Measurements from ENCODE around the gene CPLX3.

Gene CPLX3

GRCh38 chr15:74843891-74844299 is 17.5 kb downstream of the CPLX3 start:
- DNase-seq (ENCODE audit: low read depth in 2 of 3, low spot score in 1 of 3), result no peak

GRCh38 chr15:74844319-74845207 is 18.1 kb downstream of the CPLX3 start:
- DNase-seq (ENCODE audit: low read depth in 2 of 3, low spot score in 1 of 3), result no peak

DNA sequence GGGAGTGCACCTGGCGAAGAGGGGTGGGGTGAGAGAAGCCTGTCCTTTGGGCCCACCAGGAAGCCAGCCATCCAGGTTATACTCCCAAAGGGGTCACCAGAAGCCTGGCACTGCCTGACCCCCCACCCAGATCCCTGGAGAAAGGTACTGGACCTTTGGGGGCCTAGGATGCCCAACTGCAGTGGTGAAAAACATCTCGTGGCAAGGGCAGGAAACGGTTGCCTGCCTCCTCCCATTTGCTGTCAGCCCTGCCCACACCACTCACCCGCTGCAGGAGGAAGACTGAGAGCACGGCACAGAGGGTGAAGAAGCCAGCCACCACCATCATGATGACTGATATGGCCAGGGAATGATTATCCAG is 18.8 kb downstream of the CPLX3 start:
- peak in 2 of 3 donors; percentile 40 for DNase-seq (ENCODE audit: low read depth in 2 of 3, low spot score in 1 of 3)

DNA sequence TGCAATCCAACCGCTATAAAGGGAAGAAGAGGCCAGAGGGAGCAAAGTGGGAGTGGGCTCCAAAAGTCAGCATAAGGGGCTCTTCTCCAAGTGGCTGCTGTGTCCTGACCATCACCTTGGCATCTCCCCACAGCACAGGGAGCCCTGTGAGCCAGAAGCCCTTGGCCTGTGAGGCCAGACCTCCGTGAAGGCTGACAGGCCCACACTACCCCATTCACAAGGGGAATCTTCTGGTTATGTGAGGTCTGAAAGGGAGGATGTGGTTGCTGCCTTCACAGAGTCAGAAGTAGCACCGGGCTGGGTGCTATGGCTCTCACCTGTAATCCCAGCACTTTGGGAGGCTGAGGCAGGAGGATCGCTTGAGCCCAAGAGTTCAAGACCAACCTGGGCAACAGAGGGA is 19.2 kb downstream of the CPLX3 start:
- no peak for DNase-seq (ENCODE audit: low read depth in 2 of 3, low spot score in 1 of 3)

DNA sequence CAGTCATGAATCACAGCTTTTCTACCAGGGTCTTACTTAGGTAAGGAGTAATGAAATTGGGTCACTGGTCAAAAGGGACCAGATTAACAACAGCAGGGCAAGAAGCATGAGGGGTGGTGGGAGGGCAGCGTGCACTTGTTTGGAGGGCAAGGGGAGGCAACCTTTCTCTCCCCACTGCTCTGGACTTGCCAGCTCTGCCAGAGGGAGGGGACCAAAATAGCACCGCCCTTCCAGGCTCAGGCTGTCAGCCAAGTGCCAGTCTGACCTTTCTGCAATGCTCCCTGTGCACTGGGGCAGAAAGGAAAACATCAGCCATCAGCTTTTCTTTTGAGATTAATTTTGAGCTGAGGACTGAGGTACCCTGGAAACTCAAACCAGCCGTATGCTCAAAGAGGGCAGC is 21.0 kb downstream of the CPLX3 start:
- DNase-seq (ENCODE audit: low read depth in 2 of 3, low spot score in 1 of 3), result no peak

GRCh38 chr15:74850393-74850792 is 24.0 kb downstream of the CPLX3 start:
- DNase-seq (ENCODE audit: low read depth in 2 of 3, low spot score in 1 of 3), result no peak

DNA sequence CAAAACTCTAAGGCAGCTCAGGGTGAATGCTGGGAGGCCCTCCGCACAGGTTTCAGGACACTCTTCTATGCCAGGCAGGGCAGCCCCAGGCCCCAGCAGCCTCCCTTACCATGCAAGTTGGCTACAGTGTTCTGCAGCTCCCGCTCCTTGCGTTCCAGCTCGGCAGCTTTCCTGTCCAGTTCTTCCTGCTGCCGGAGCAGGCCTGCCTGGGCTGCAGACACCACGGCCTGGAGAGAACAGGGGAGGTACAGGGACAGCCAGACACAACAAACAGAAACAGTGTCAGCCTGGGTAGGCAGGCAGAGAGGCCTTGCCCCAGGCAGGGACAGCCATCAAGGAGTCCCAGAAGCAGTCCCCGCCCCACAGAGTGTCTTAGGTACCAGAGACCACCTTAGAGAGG is 25.5 kb downstream of the CPLX3 start:
- no peak for DNase-seq (ENCODE audit: low read depth in 2 of 3, low spot score in 1 of 3)

DNA sequence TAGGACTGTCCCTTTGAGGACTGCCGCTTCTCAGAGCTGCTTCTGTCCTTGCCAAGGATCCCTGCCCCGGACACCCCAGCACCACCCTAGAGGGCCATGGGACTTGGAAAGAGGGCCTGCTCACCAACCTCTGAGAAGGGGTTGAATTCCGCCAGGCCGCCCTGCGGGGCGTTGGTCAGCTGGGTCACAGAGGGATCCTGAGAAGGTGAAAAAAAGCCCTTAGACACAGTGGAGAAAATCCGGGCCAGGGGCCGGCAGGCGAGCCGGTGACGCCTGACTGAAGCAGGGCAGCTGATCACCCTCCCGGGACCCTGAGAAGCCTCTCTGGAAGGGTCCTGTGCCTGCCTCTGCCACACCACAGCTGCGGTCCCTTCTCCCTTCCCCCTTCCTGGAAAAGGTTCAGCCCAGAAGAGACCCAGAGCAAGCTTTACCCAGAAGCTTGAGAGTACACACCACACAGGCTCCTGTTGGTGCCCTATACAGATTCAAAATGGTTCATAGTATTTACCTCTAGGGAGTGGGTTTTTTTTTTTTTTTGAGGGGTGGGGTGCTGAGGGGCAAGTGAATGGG is 28.1 kb downstream of the CPLX3 start:
- no peak for DNase-seq (ENCODE audit: low read depth in 2 of 3, low spot score in 1 of 3)

DNA sequence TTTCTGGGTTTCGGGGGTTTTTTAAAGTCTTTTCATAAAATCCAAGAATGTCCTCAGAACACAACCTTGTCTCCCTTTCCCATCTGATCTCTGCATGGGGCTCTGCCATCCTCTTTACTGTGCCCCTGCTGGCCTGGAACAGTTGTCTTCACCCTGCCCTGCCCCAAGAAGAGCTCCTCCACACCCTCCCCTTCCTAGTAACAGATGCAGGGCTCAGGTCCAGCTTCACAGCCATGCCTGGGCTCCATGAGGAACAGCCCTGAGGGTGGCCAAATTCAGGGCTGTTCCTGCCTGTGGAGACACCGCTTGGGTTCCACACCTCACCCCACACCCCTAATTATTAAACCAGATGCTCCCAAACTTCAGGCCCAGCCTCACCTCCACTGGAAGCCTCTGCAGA is 29.4 kb downstream of the CPLX3 start:
- DNase-seq (ENCODE audit: low read depth in 2 of 3, low spot score in 1 of 3), result no peak

- DNase-seq (ENCODE audit: low read depth in 2 of 3, low spot score in 1 of 3), result no peak
Observed at GRCh38 chr15:74856537-74856936, 30.1 kb downstream of the CPLX3 start.

GRCh38 chr15:74857082-74857655 is 30.7 kb downstream of the CPLX3 start:
- DNase-seq (ENCODE audit: low read depth in 2 of 3, low spot score in 1 of 3), result no peak

GRCh38 chr15:74857671-74858368 is 31.4 kb downstream of the CPLX3 start:
- no peak for DNase-seq (ENCODE audit: low read depth in 2 of 3, low spot score in 1 of 3)

DNA sequence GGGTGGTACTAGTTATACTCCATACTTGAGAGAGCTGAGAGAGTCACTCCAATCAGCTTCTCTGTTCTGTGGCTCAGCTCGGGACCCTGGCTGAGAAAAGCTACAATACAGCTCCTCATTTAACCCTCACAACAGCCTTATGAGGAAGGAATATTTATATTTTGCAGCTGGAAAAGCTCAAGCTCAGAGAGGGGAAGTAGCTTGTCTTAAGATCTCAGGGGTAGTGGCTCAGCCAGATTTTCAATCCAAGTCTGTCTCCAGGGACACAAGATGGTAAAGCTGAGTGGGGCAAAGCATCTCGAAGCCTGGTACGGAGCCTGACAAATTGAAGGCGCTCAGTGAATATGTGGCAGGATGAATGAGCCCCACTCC is 31.9 kb downstream of the CPLX3 start:
- no peak for DNase-seq (ENCODE audit: low read depth in 2 of 3, low spot score in 1 of 3)

GRCh38 chr15:74863239-74864056 is 37.0 kb downstream of the CPLX3 start:
- no peak for DNase-seq (ENCODE audit: low read depth in 2 of 3, low spot score in 1 of 3)

DNA sequence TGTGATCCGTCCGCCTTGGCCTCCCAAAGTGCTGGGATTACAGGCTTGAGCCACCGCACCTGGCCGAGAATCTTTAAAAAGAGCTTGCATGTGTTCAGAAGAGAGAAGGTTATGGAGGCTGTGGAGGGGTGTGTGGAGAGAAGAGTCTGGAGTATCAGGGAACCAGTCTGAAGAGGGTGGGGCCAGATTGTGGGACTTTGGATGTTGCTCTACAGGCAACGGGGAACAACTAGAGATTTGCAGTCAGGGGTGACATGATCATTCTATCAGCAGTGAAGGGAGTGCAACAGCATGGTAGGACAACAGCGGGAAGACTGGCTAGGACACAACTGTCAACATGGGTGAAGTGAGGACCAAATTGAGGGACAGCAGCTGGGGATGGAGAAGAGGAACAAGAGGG is 37.9 kb downstream of the CPLX3 start:
- no peak for DNase-seq (ENCODE audit: low read depth in 2 of 3, low spot score in 1 of 3)

DNA sequence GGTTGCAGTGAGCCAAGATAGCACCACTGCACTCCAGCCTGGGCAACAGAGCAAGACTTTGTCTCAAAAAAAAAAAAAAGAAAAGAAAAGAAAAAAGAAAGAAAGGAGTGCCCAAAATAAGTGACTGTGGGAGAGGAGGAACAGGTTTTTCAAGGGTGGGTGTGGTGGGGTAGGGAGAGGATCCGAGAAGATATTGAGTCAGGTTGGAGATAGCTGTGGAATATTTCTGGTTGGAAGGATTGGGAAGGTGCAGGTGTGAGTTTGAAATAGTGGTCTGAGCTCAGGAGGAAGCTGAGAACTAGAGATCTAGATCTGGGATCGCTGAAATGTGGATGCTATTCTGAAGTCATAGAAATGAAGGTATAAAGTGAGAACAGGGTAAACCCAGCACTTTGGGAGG is 38.9 kb downstream of the CPLX3 start:
- DNase-seq (ENCODE audit: low read depth in 2 of 3, low spot score in 1 of 3), result no peak

DNA sequence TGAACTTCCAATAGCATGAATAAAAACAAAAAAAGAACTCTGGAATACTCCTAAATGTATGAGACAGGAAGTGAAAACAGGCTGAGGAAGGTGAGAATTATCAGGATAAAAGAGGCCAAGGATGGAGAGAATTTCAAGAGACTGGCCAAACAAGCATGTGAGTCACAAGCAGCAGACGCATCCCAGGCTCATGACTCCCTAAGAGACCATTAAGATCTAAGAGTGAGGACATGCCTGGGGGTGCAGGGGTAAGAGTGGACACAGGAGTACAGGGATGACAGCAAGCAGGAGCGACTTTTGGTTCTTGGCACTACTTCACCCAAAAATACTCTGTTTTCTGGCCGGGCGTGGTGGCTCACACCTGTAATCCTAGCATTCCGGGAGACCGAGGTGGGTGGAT is 39.7 kb downstream of the CPLX3 start:
- no peak for DNase-seq (ENCODE audit: low read depth in 2 of 3, low spot score in 1 of 3)

DNA sequence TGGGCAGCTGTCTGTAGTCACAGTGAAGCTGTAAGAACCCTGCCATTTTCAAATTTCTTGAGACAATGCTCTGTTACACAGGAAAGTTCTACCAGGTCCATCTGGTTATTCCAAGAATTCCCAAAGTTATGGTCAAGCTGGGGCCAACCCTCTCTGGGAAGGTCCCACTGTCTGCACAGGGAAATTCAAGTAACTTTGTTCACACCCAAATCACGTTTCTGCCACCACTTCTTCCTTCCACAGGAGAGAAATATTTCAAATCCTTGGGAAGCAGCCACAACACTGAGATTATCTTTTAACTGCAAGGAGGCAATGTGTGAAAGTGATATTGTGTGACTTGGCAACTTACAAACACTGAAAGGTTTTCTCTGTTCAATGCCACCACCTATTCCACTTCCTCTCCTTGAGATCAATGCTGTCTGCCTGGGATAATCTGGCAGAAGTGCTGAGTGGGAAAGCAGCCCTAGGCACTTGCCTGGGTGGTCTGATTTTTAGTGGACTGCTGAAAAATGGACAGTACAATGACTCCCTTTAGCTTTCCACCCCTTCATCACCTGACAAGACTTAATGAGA is 41.1 kb downstream of the CPLX3 start:
- DNase-seq (ENCODE audit: low read depth in 2 of 3, low spot score in 1 of 3), result no peak

GRCh38 chr15:74868059-74868458 is 41.6 kb downstream of the CPLX3 start:
- DNase-seq (ENCODE audit: low read depth in 2 of 3, low spot score in 1 of 3), result no peak

GRCh38 chr15:74869372-74869725 is 42.9 kb downstream of the CPLX3 start:
- DNase-seq (ENCODE audit: low read depth in 2 of 3, low spot score in 1 of 3), result no peak

Measured in stimulated activated CD4-positive, alpha-beta T cell treated with anti-CD3 and anti-CD28 coated beads, Interleukin-12 subunit alpha, Interleukin-12 subunit beta, amount 100 ng/mL, for 48 hours (primary cell).